Adipocyte (in vitro differentiated cells): ENCODE measurements around the gene DAGLB.
"Not testable (repeated sequence)": the region's sequence is repeated elsewhere in the genome, so short reads cannot be mapped to it uniquely, and the experiment has no call there.

ENCODE experiments used
- DNase-seq: peaks from one replicate; pipeline ENCODE4 v3.0.0-alpha.2; 2015; ENCODE audit warnings: low read depth
- H3K27me3 ChIP-seq: replicated peaks from 2 replicates; pipeline ENCODE4 v1.7.0; 2013; ENCODE audit warnings: mild to moderate bottlenecking, low read length, moderate library complexity; ENCODE audit not compliant: control insufficient read depth, insufficient read depth
- H3K36me3 ChIP-seq: 2 replicates; pipeline ENCODE4 v1.7.0; 2013; ENCODE audit warnings: low read length, mild to moderate bottlenecking, moderate library complexity; ENCODE audit not compliant: control insufficient read depth, insufficient read depth, severe bottlenecking
- H3K4me1 ChIP-seq: 2 replicates; pipeline ENCODE4 v1.7.0; 2013; ENCODE audit warnings: mild to moderate bottlenecking, low read length, moderate library complexity; ENCODE audit not compliant: control insufficient read depth, insufficient read depth
- H3K4me3 ChIP-seq: 2 replicates; pipeline ENCODE4 v1.7.0; 2013; ENCODE audit warnings: mild to moderate bottlenecking, low read length, moderate library complexity
- H3K9ac ChIP-seq: 2 replicates; pipeline ENCODE4 v1.7.0; 2013; ENCODE audit warnings: mild to moderate bottlenecking, low read length, moderate library complexity
- H3K9me3 ChIP-seq: 2 replicates; pipeline ENCODE4 v1.7.0; 2013; ENCODE audit warnings: mild to moderate bottlenecking, low read length, moderate library complexity; ENCODE audit not compliant: control insufficient read depth

Gene DAGLB

GRCh38 chr7:6406121-6406520 lies 41.6 kb downstream of the DAGLB start:
- no peak for DNase-seq
- Histone ChIP-seq H3K27me3 (no peaks in the 10 kb centered on the region), H3K9ac (no peak overlapping the region), H3K4me3 (no peak overlapping the region), H3K4me1 (peaks cover 2% of the 10 kb centered on the region), H3K9me3 (no peaks in the 10 kb centered on the region), H3K36me3 (peaks cover 91% of the 10 kb centered on the region)

DNA sequence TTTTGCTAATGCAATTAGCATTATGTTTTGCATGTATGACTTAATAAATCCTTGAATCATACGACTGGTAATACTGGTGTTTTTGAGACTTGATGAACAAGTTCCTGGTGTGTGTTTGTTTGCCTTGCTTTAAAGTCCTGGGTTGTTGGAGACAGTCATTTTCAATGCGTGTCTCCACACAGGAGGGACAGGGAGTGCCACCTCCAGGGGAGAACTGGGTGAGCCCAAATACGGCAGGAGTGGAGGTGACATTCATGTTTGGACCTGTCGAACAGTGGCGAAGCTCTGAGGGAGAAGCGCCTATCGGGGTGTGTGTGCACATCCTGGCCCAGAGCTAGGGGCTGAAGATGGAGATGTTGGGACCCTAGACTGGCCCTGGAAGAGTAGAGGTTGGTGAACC lies 43.8 kb downstream of the DAGLB start:
- no peaks in the 10 kb centered on the region for H3K27me3 ChIP-seq
- no peaks in the 10 kb centered on the region for H3K9me3 ChIP-seq
- H3K36me3 ChIP-seq, result peaks cover 75% of the 10 kb centered on the region
- peaks cover 18% of the 10 kb centered on the region for H3K4me1 ChIP-seq
- no peak overlapping the region for H3K4me3 ChIP-seq
- no peak for DNase-seq
- no peak overlapping the region for H3K9ac ChIP-seq

- Histone ChIP-seq H3K9ac (no peak overlapping the region), H3K4me3 (no peak overlapping the region), H3K27me3 (no peaks in the 10 kb centered on the region), H3K9me3 (no peaks in the 10 kb centered on the region), H3K36me3 (peaks cover 66% of the 10 kb centered on the region), H3K4me1 (peaks cover 30% of the 10 kb centered on the region)
- DNase-seq, result no peak
Measured at GRCh38 chr7:6402741-6403140, 45.0 kb downstream of the DAGLB start.

DNA sequence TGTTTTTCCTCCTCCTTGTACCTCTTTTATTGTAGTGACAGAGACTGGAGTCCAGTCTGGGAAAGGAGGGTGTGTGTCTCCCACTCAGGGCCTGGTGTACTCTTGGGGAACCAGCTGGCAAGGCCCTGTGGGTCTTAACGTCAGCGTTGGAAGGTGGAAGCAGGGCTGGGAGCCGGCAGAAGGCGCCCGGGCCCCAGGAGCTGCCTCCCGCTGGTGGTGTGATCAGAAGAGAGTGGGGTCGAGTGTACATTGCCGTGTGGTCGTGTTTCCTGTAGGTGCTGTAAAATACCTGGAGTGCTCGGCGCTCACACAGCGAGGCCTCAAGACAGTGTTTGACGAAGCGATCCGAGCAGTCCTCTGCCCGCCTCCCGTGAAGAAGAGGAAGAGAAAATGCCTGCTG lies 45.7 kb downstream of the DAGLB start:
- H3K36me3 ChIP-seq, result peaks cover 59% of the 10 kb centered on the region
- no peaks in the 10 kb centered on the region for H3K27me3 ChIP-seq
- peaks cover 28% of the 10 kb centered on the region for H3K4me1 ChIP-seq
- no peak overlapping the region for H3K9ac ChIP-seq
- H3K9me3 ChIP-seq, result no peaks in the 10 kb centered on the region
- DNase-seq, result no peak
- H3K4me3 ChIP-seq, result no peak overlapping the region

- H3K9ac ChIP-seq, result no peak overlapping the region
- no peaks in the 10 kb centered on the region for H3K27me3 ChIP-seq
- H3K4me3 ChIP-seq, result no peak overlapping the region
- no peak for DNase-seq
- peaks cover 54% of the 10 kb centered on the region for H3K36me3 ChIP-seq
- H3K9me3 ChIP-seq, result no peaks in the 10 kb centered on the region
- H3K4me1 ChIP-seq, result peaks cover 28% of the 10 kb centered on the region
Measured at GRCh38 chr7:6401536-6401935, 46.2 kb downstream of the DAGLB start.

DNA sequence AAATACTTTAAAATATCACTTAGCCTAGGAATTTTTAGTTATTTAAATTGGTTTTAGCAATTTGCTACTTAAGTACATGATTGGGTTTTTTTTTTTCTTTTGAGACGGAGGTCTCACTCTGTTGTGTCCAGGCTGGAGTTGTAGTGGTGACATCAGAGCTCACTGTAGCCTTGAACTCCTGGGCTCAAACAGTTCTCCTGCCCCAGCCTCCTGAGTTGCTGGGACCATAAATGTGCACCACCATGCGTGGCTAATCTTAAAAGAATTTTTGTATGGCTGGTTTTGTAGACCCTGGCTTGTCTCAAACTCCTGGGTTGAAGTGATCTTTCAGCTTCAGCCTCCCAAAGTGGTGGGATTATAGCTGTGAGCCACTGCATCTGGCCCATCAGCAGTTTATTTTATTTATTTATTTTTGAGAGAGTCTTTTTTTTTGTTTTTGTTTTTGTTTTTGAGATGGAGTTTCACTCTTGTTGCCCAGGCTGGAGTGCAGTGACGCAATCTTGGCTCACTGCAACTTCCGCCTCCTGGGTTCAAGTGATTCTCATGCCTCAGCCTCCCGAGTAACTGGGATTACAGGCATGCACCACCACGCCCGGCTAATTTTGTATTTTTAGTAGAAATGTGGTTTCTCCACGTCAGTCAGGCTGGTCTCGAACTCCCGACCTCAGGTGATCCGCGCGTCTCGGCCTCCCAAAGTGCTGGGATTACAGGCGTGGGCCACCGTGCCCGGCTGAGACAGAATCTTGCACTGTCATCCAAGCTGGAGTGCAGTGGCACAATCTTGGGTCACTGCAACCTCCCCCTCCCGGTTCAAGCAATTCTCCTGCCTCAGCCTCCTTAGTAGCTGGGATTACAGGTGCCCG lies 47.3 kb downstream of the DAGLB start:
- H3K36me3 ChIP-seq, result peaks cover 43% of the 10 kb centered on the region
- not testable (repeated sequence) for H3K27me3 ChIP-seq, DNase-seq, H3K4me3 ChIP-seq, H3K9me3 ChIP-seq
- peak overlapping the region; percentile 12 for H3K9ac ChIP-seq
- H3K4me1 ChIP-seq, result peaks cover 32% of the 10 kb centered on the region

DNA sequence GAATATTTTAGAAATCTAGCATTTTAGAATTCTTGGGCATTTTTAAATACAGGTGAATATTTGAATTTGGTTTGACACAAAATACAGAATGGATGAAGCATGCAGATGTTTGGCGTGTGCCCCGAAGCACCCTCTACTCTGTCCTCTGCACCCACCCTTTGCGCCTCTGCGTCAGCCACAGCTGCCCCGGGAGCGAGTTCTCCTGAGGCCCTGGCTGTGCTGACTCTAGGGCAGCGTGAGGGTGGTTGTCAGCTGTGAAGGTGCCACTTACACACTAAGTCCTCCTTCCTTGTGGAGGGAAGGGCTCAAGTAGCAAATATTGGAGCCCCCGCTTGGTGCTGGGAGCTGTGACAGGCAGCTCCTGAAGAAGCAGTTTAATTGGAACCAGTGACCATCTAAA lies 48.4 kb downstream of the DAGLB start:
- peaks cover 35% of the 10 kb centered on the region for H3K4me1 ChIP-seq
- H3K27me3 ChIP-seq, result no peaks in the 10 kb centered on the region
- H3K36me3 ChIP-seq, result peaks cover 33% of the 10 kb centered on the region
- no peaks in the 10 kb centered on the region for H3K9me3 ChIP-seq
- H3K4me3 ChIP-seq, result peak overlapping the region; percentile 32
- DNase-seq, result no peak
- no peak overlapping the region for H3K9ac ChIP-seq

- H3K36me3 ChIP-seq, result peaks cover 33% of the 10 kb centered on the region
- peak overlapping the region; percentile 51 for H3K9ac ChIP-seq
- H3K4me1 ChIP-seq, result peaks cover 39% of the 10 kb centered on the region
- no peaks in the 10 kb centered on the region for H3K27me3 ChIP-seq
- H3K4me3 ChIP-seq, result peak overlapping the region; percentile 32
- no peaks in the 10 kb centered on the region for H3K9me3 ChIP-seq
- DNase-seq, result no peak
Measured at GRCh38 chr7:6398943-6399342, 48.8 kb downstream of the DAGLB start.

- not testable (repeated sequence) for DNase-seq
- peaks cover 24% of the 10 kb centered on the region for H3K36me3 ChIP-seq
Measured at GRCh38 chr7:6397759-6398495, 49.8 kb downstream of the DAGLB start.

GRCh38 chr7:6395898-6396595 lies 51.7 kb downstream of the DAGLB start:
- Histone ChIP-seq H3K36me3 (peaks cover 21% of the 10 kb centered on the region), H3K4me3 (no peak overlapping the region), H3K9me3 (no peaks in the 10 kb centered on the region), H3K27me3 (no peaks in the 10 kb centered on the region), H3K9ac (no peak overlapping the region), H3K4me1 (peaks cover 56% of the 10 kb centered on the region)
- no peak for DNase-seq

More at GRCh38 chr7:6397759-6398495, 49.8 kb downstream of the DAGLB start:
- not testable (repeated sequence) for H3K27me3 ChIP-seq, H3K9me3 ChIP-seq
- peak overlapping the region; percentile 51 for H3K9ac ChIP-seq
- peaks cover 49% of the 10 kb centered on the region for H3K4me1 ChIP-seq
- H3K4me3 ChIP-seq, result peak overlapping the region; percentile 32

GRCh38 chr7:6394114-6394513 lies 53.6 kb downstream of the DAGLB start:
- H3K9ac ChIP-seq, result peak overlapping the region; percentile 45
- peaks cover 36% of the 10 kb centered on the region for H3K36me3 ChIP-seq

More at GRCh38 chr7:6394114-6394513, 53.6 kb downstream of the DAGLB start:
- DNase-seq, result no peak
- no peaks in the 10 kb centered on the region for H3K9me3 ChIP-seq
- H3K27me3 ChIP-seq, result no peaks in the 10 kb centered on the region
- H3K4me3 ChIP-seq, result peak overlapping the region; percentile 65
- peaks cover 42% of the 10 kb centered on the region for H3K4me1 ChIP-seq
